ENCODE results near the gene SCGB2A2.

GRCh38 chr11:62280452-62280851, 10.5 kb downstream of the SCGB2A2 start:
- TF ChIP-seq CREB1 (CRISPR knock-in tag; IDR thresholded peaks at IDR 0.05) (no peak), NR2C2 (CRISPR knock-in tag; IDR thresholded peaks at IDR 0.05) (no peak), JUN (CRISPR knock-in tag; IDR thresholded peaks at IDR 0.05) (no peak), PRRX2 (CRISPR knock-in tag; IDR thresholded peaks at IDR 0.05) (no peak), CTCF (IDR thresholded peaks at IDR 0.05) (no peak), RELA (CRISPR knock-in tag; IDR thresholded peaks at IDR 0.05; ENCODE audit: borderline replicate concordance) (no peak), NFE2L1 (CRISPR knock-in tag; IDR thresholded peaks at IDR 0.05) (no peak), E2F5 (CRISPR knock-in tag; IDR thresholded peaks at IDR 0.05) (no peak), USF2 (CRISPR knock-in tag; IDR thresholded peaks at IDR 0.05) (no peak), HMGXB4 (CRISPR knock-in tag; IDR thresholded peaks at IDR 0.05) (no peak), ZNF281 (CRISPR knock-in tag; IDR thresholded peaks at IDR 0.05) (no peak), MXD4 (CRISPR knock-in tag; IDR thresholded peaks at IDR 0.05; ENCODE audit: borderline replicate concordance) (no peak), AFF4 (CRISPR knock-in tag; IDR thresholded peaks at IDR 0.05; ENCODE audit: borderline replicate concordance) (no peak)

Measured in WTC11 (cell line).